MCF 10A (cell line): ENCODE measurements around the gene CENPA. TPM values are rescaled to one million over a fixed set of nuclear protein-coding genes. Genes with fewer than 3 reads are reported as not detected.

Source experiments
- BruUV-seq: library from RNA; stranded (reverse); fragments of 400-500 nt; replicated peaks from 2 replicates; lab custom pipeline; 2021; lab: Mats Ljungman, UMichigan
- CTCF ChIA-PET: fragments of 300-600 bp; sonication (Branson Sonifier 250); formaldehyde crosslinking; extraction: SDS; loops from one replicate; lab custom pipeline; 2021; ENCODE audit warnings: antibody characterized with exemption, inconsistent platforms; lab: Yijun Ruan, JAX
- POLR2A ChIA-PET: fragments of 300-600, 350-650 bp; sonication (Branson Sonifier 250); formaldehyde crosslinking; extraction: SDS; loops from one replicate; lab custom pipeline; 2020; ENCODE audit warnings: antibody characterized with exemption, inconsistent platforms; lab: Yijun Ruan, JAX
- DNase-seq: peaks from one replicate; pipeline ENCODE4 v3.0.0-alpha.2; 2018; ENCODE audit not compliant: unreplicated experiment
- H3K27ac Mint-ChIP-seq: one replicate; pipeline ENCODE4 v1.8.0; 2022; ENCODE audit warnings: mild to moderate bottlenecking, low read depth, mixed read lengths; ENCODE audit not compliant: unreplicated experiment
- H3K27me3 Mint-ChIP-seq: one replicate; pipeline ENCODE4 v1.8.0; 2022; ENCODE audit warnings: mixed read lengths; ENCODE audit not compliant: insufficient read depth, unreplicated experiment
- H3K36me3 Mint-ChIP-seq: one replicate; pipeline ENCODE4 v1.8.0; 2022; ENCODE audit warnings: mild to moderate bottlenecking, moderate library complexity, mixed read lengths; ENCODE audit not compliant: insufficient read depth, unreplicated experiment
- H3K4me1 Mint-ChIP-seq: one replicate; pipeline ENCODE4 v1.8.0; 2022; ENCODE audit warnings: mixed read lengths; ENCODE audit not compliant: insufficient read depth, unreplicated experiment
- H3K4me3 Mint-ChIP-seq: one replicate; pipeline ENCODE4 v1.8.0; 2022; ENCODE audit warnings: mild to moderate bottlenecking, moderate library complexity, mixed read lengths; ENCODE audit not compliant: unreplicated experiment
- H3K9me3 Mint-ChIP-seq: one replicate; pipeline ENCODE4 v1.8.0; 2022; ENCODE audit warnings: mixed read lengths; ENCODE audit not compliant: unreplicated experiment
- intact Hi-C: fragments of 100-400 bp; cut with micrococcal nuclease; formaldehyde crosslinking; loops from 2 replicates; pipeline ENCODE4 v1.14.1; 2022
- total RNA-seq: library from RNA; stranded (reverse); gene quantifications from 2 replicates; pipeline ENCODE4 v1.2.3, GENCODE V29; 2022
- TF ChIP-seq, protein P1 (sequence below): fragments of 200-600 bp; IDR thresholded peaks from one replicate; pipeline ENCODE4 v1.8.0; 2022; ENCODE audit warnings: antibody characterized with exemption, mild to moderate bottlenecking; ENCODE audit not compliant: unreplicated experiment

CENPA gene
- total RNA-seq, 1 experiment from 2014 or later, result 35.1 TPM

- Mint-ChIP-seq H3K4me1 (peaks cover under 1% of the 10 kb centered on the region), H3K36me3 (no peaks in the 10 kb centered on the region), H3K27ac (no peak overlapping the region), H3K9me3 (no peaks in the 10 kb centered on the region), H3K27me3 (no peaks in the 10 kb centered on the region), H3K4me3 (no peak overlapping the region)
- CTCF ChIA-PET, result interaction anchor here (11.1 kb wide), 1 partner anchor 135 kb away, joined by 305 read pairs; no protein-coding TSS in a partner anchor
- BruUV-seq, result no TSS peak
- TF ChIP-seq, protein P1, sequence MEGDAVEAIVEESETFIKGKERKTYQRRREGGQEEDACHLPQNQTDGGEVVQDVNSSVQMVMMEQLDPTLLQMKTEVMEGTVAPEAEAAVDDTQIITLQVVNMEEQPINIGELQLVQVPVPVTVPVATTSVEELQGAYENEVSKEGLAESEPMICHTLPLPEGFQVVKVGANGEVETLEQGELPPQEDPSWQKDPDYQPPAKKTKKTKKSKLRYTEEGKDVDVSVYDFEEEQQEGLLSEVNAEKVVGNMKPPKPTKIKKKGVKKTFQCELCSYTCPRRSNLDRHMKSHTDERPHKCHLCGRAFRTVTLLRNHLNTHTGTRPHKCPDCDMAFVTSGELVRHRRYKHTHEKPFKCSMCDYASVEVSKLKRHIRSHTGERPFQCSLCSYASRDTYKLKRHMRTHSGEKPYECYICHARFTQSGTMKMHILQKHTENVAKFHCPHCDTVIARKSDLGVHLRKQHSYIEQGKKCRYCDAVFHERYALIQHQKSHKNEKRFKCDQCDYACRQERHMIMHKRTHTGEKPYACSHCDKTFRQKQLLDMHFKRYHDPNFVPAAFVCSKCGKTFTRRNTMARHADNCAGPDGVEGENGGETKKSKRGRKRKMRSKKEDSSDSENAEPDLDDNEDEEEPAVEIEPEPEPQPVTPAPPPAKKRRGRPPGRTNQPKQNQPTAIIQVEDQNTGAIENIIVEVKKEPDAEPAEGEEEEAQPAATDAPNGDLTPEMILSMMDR, result no peak
- DNase-seq, result no peak
- POLR2A ChIA-PET, result no interaction called here
- intact Hi-C loops, result no loop called here
These were observed 45.5 kb upstream of the CENPA start for GRCh38 chr2:26740346-26740745.

DNA sequence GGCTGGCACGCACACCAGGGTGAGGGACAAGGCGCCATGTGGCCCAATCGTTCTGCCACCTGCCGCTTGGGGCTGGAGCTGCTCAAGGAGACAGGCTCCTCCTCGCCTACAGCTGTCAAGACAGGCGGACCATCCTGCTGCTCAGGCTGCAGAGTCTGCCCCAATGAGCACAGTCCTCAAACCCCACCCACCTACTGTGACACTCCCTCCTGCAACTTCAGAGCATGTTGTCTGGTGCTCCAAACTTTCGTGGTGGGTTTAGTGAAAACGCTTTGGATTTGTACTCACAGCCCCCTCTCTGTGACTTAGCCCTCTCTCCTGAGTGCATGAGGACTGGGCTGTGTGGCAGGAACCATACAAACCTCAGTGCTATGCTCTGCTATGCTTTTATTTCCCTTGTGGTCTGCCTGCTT, 45.0 kb upstream of the CENPA start:
- intact Hi-C loops, result no loop called here
- Mint-ChIP-seq H3K4me3 (no peak overlapping the region), H3K27ac (no peak overlapping the region), H3K4me1 (no peaks in the 10 kb centered on the region), H3K36me3 (no peaks in the 10 kb centered on the region), H3K27me3 (no peaks in the 10 kb centered on the region), H3K9me3 (no peaks in the 10 kb centered on the region)
- ChIA-PET POLR2A (no interaction called here), CTCF (interaction anchor here (11.1 kb wide), 1 partner anchor 135 kb away, joined by 305 read pairs; no protein-coding TSS in a partner anchor)
- BruUV-seq, result no TSS peak
- no peak for DNase-seq
- TF ChIP-seq, protein P1, result no peak

DNA sequence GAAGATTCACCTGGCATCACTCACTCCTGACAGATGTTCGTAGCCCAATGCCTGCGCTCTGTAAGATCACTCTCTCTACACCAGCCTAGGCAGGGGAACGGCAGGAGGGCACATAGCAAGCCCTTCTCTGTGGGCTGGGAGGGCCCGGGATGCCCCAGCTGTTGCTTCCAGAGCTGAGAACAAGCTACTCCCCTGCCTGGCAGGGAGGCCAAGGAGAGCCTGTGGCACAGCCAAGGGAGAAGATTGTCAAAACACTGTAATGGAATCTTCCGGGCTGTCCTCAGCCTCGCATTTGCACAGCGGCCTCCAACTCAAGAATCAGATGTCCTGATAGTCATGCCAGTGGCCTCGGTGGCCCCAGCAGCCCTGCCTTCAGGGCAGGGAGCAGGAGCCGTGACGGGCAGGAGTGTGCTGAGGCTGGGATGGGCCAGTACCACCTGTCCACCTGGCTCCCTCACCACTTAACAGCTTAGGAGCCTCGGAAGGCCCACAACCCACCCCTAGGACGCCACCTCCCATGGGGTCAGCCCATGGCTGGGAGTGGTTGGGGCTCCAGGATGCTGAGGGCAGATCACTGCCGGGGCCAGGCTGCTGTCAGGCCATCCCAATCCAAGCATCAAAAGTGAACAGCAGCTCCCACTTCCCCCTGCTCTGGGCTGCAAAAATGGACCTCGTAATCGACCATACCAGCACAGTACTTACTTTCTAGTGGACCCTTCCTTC, 43.6 kb upstream of the CENPA start:
- TF ChIP-seq, protein P1, result no peak
- no TSS peak for BruUV-seq
- CTCF ChIA-PET, result interaction anchor here (1.4 to 11.1 kb wide), 2 partner anchors 127 to 137 kb away, joined by 4 to 305 read pairs; no protein-coding TSS in a partner anchor

GRCh38 chr2:26743852-26744251, 42.0 kb upstream of the CENPA start:
- TF ChIP-seq, protein P1, result no peak
- H3K4me1 Mint-ChIP-seq, result no peaks in the 10 kb centered on the region
- ChIA-PET POLR2A (no interaction called here), CTCF (interaction anchor here (0.6 to 11.1 kb wide), 8 partner anchors 26 to 406 kb away, joined by 3 to 305 read pairs (median 4); no protein-coding TSS in a partner anchor)
- H3K36me3 Mint-ChIP-seq, result no peaks in the 10 kb centered on the region
- H3K4me3 Mint-ChIP-seq, result no peak overlapping the region
- H3K27ac Mint-ChIP-seq, result no peak overlapping the region
- intact Hi-C loops, result no loop called here
- no TSS peak for BruUV-seq
- no peak for DNase-seq
- H3K9me3 Mint-ChIP-seq, result no peaks in the 10 kb centered on the region
- no peaks in the 10 kb centered on the region for H3K27me3 Mint-ChIP-seq

More for the DNA sequence above, 43.6 kb upstream of the CENPA start:
- Mint-ChIP-seq H3K27me3 (no peaks in the 10 kb centered on the region), H3K4me1 (no peaks in the 10 kb centered on the region), H3K9me3 (no peaks in the 10 kb centered on the region), H3K4me3 (no peak overlapping the region), H3K27ac (no peak overlapping the region), H3K36me3 (no peaks in the 10 kb centered on the region)
- DNase-seq, result no peak
- POLR2A ChIA-PET, result no interaction called here
- intact Hi-C loops, result no loop called here
